A549 (cell line): ENCODE data around the gene SUMO2. TPM values are rescaled to one million over a fixed set of nuclear protein-coding genes. Genes with fewer than 3 reads are reported as not detected.
"Not testable (repeated sequence)": the region's sequence is repeated elsewhere in the genome, so short reads cannot be mapped to it uniquely, and the experiment has no call there.

Experiments
- ATAC-seq, 2 experiments: fragments of 200-7000 bp in 1 of 2; fragments of >200 bp in 1 of 2; cut with Nextera tagmentation in 1 of 2; cut with Tn5 transposase in 1 of 2; 3 replicates each; pipeline versions ENCODE4 v1.8.0 to v1.9.1; 2018 to 2020; ENCODE audit warnings: mild to moderate bottlenecking in 1 of 2, moderate library complexity in 1 of 2
- CTCF ChIA-PET: fragments of 300-600 bp; sonication (Branson Sonifier 250); formaldehyde crosslinking; extraction: SDS; loops from one replicate; lab custom pipeline; 2021; ENCODE audit warnings: antibody characterized with exemption, inconsistent platforms; lab: Yijun Ruan, JAX
- POLR2A ChIA-PET: fragments of 350-600 bp; formaldehyde crosslinking; extraction: SDS; loops from one replicate; lab custom pipeline; 2021; ENCODE audit warnings: antibody characterized with exemption, inconsistent platforms; lab: Yijun Ruan, JAX
- DNase-seq, 2 experiments: peaks; one replicate each; pipeline versions ENCODE4 v3.0.0 to v3.0.0-alpha.2; 2011 to 2016; ENCODE audit warnings: low read depth in 1 of 2, low spot score in 1 of 2
- FAIRE-seq: peaks from 2 replicates; lab custom pipeline; 2011; peaks lifted over from hg19 to GRCh38; lab: Jason Lieb, UNC
- H3K27ac ChIP-seq, 2 experiments: fragments of >200 bp; sonication (Bioruptor Twin); formaldehyde crosslinking; 3 replicates each; pipeline ENCODE4 v1.5.1; 2016 to 2017
- H3K4me1 ChIP-seq: fragments of >200 bp; sonication (Bioruptor Twin); formaldehyde crosslinking; 3 replicates; pipeline ENCODE4 v1.6.1; 2016
- H3K4me2 ChIP-seq: fragments of >200 bp; sonication (Bioruptor Twin); formaldehyde crosslinking; 3 replicates; pipeline ENCODE4 v1.6.1; 2016
- H3K4me3 ChIP-seq: fragments of >200 bp; sonication (Bioruptor Twin); formaldehyde crosslinking; 3 replicates; pipeline ENCODE4 v1.5.1; 2016
- H3K9me3 ChIP-seq: fragments of >200 bp; sonication (Bioruptor Twin); formaldehyde crosslinking; 3 replicates; pipeline ENCODE4 v1.6.1; 2016
- ATOH8 ChIP-seq: fragments of 250-450 bp; sonication (Bioruptor Pico); IDR thresholded peaks from 2 replicates; pipeline ENCODE4 v1.5.0; 2020; ENCODE audit warnings: low read depth, mild to moderate bottlenecking, moderate library complexity
- BHLHE40 ChIP-seq: IDR thresholded peaks from 2 replicates; pipeline ENCODE4 v1.6.1; 2012; ENCODE audit warnings: low read depth, low read length, inconsistent platforms
- CBX2 ChIP-seq: fragments of 200-600 bp; sonication (generic); IDR thresholded peaks from 2 replicates; pipeline ENCODE4 v1.6.1; 2016; ENCODE audit warnings: low read depth, mild to moderate bottlenecking, borderline replicate concordance
- CEBPB ChIP-seq, 2 experiments: fragments of >200 bp in 1 of 2; sonication (Bioruptor Twin) in 1 of 2; formaldehyde crosslinking in 1 of 2; IDR thresholded peaks; 2 replicates each; pipeline ENCODE4 v1.6.1; 2012 to 2016
- CHD4 ChIP-seq: fragments of 200-600 bp; sonication (generic); IDR thresholded peaks from 2 replicates; pipeline ENCODE4 v1.6.1; 2016; ENCODE audit warnings: antibody characterized with exemption, mild to moderate bottlenecking, borderline replicate concordance
- EHF ChIP-seq: fragments of 250-450 bp; sonication (Bioruptor Pico); IDR thresholded peaks from 2 replicates; pipeline ENCODE4 v1.5.0; 2020; ENCODE audit warnings: mild to moderate bottlenecking
- EHMT2 ChIP-seq: fragments of 200-600 bp; sonication (generic); IDR thresholded peaks from 2 replicates; pipeline ENCODE4 v1.6.1; 2016; ENCODE audit warnings: antibody characterized with exemption, low read depth, mild to moderate bottlenecking, moderate library complexity
- FOSL2 ChIP-seq, 2 experiments: fragments of 450-650 bp in 1 of 2; fragments of >200 bp in 1 of 2; sonication (Bioruptor Twin) in 1 of 2; formaldehyde crosslinking; IDR thresholded peaks; 2 replicates each; pipeline versions ENCODE4 v1.5.0 to v1.6.1; 2016 to 2020; ENCODE audit warnings: mild to moderate bottlenecking in 1 of 2, moderate library complexity in 1 of 2
- GATA3 ChIP-seq: IDR thresholded peaks from 2 replicates; pipeline ENCODE4 v1.6.1; 2012; ENCODE audit warnings: borderline replicate concordance
- HDAC2 ChIP-seq: fragments of 200-600 bp; sonication (generic); IDR thresholded peaks from 2 replicates; pipeline ENCODE4 v1.6.1; 2016
- HOXB5 ChIP-seq: fragments of 250-450 bp; sonication (Bioruptor Pico); IDR thresholded peaks from 2 replicates; pipeline ENCODE4 v1.5.0; 2020; ENCODE audit warnings: mild to moderate bottlenecking, moderate library complexity
- KDM1A ChIP-seq: fragments of 200-600 bp; sonication (generic); IDR thresholded peaks from 2 replicates; pipeline ENCODE4 v1.6.1; 2016; ENCODE audit warnings: low read depth, mild to moderate bottlenecking
- MAX ChIP-seq: IDR thresholded peaks from 2 replicates; pipeline ENCODE4 v1.6.1; 2012
- MAZ ChIP-seq: fragments of 150-350 bp; IDR thresholded peaks from 2 replicates; pipeline ENCODE4 v1.6.1; 2014; ENCODE audit warnings: antibody characterized with exemption, low read depth, low read length, borderline replicate concordance
- NFE2L2 ChIP-seq: fragments of 150-350 bp; conservative IDR thresholded peaks from 2 replicates; pipeline ENCODE4 v1.6.1; 2014; ENCODE audit warnings: low read length
- NR3C1 ChIP-seq: fragments of >200 bp; sonication (Bioruptor Twin); formaldehyde crosslinking; IDR thresholded peaks from 3 replicates; pipeline ENCODE4 v1.6.1; 2017
- POLR2AphosphoS2 ChIP-seq: conservative IDR thresholded peaks from 2 replicates; pipeline ENCODE4 v1.6.1; 2012; ENCODE audit warnings: low read length, improper control_type of control experiment, inconsistent platforms
- RNF2 ChIP-seq: fragments of 200-600 bp; sonication (generic); IDR thresholded peaks from 2 replicates; pipeline ENCODE4 v1.6.1; 2016; ENCODE audit warnings: low read depth, mild to moderate bottlenecking, antibody characterized with exemption, moderate library complexity, borderline replicate concordance
- TFCP2L1 ChIP-seq: fragments of 250-450 bp; sonication (Bioruptor Pico); IDR thresholded peaks from 2 replicates; pipeline ENCODE4 v1.5.0; 2021; ENCODE audit warnings: mild to moderate bottlenecking
- ZNF302 ChIP-seq: fragments of 250-450 bp; sonication (Bioruptor Pico); IDR thresholded peaks from 2 replicates; pipeline ENCODE4 v1.9.0; 2021; ENCODE audit warnings: inconsistent platforms, mild to moderate bottlenecking, moderate library complexity
- ZSCAN20 ChIP-seq: fragments of 250-450 bp; sonication (Bioruptor Pico); IDR thresholded peaks from 2 replicates; pipeline ENCODE4 v1.8.0; 2022; ENCODE audit warnings: mild to moderate bottlenecking, moderate library complexity
- WGBS: methylation state at CpG from one replicate; pipeline ENCODE4 v1.1.6; 2017; ENCODE audit errors: missing lambda C conversion rate; 5-methylcytosine and 5-hydroxymethylcytosine counted together
- polyA plus RNA-seq, 4 experiments: library from polyadenylated mRNA; depleted of rRNA in 3 of 4; stranded (reverse); fragments of >200 nt; fragmentation: RNase III in 1 of 4; extraction: RNeasy Plus Mini Kit Qiagen cat#74134 plus additional on column Dnase treatment in 1 of 4; gene quantifications; 2 replicates in 3 of 4; 3 replicates in 1 of 4; pipeline ENCODE4 v1.2.3, GENCODE V29; 2011 to 2017
- TF ChIP-seq, protein P1 (sequence below): fragments of >200 bp; sonication (Bioruptor Twin); formaldehyde crosslinking; IDR thresholded peaks from 3 replicates; pipeline ENCODE4 v1.5.1; 2016
- TF ChIP-seq, protein P2 (sequence below): IDR thresholded peaks from 2 replicates; pipeline ENCODE4 v1.6.1; 2012; ENCODE audit warnings: low read depth, borderline replicate concordance
- TF ChIP-seq, protein P3 (sequence below): IDR thresholded peaks from 2 replicates; pipeline ENCODE4 v1.6.1; 2012

Gene SUMO2
- polyA plus RNA-seq, 2 of the 4 experiments (the other 2 are of a cell fraction): 525 to 545 TPM

DNA sequence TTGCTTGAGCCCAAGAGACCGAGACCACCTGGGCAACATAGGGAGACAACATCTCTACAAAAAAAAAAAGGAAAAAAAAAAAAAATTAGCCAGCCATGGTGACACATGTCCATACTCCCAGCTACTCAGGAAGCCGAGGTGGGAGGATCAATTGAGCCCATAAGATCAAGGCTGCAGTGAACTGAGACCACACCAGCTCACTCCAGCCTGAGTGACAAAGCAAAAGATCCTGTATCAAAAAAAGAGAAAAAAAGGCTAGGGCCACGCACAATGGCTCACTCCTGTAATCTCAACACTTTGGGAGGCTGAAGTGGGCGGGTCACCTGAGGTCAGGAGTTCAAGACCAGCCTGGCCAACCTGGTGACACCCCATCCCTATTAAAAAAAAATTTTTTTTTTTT is 13.8 kb downstream of the SUMO2 start:
- H3K4me2 ChIP-seq: no peak overlapping the region
- FAIRE-seq: no peak
- H3K4me1 ChIP-seq: 0 out of 3 replicates have a peak, but pooled peaks cover 3% of the 10 kb centered on the region
- 88% methylated on average over 4 of the region's 4 CpGs for WGBS
- ATAC-seq: no peak
- CTCF ChIA-PET: interaction anchor here (0.6 to 15.3 kb wide), 13 partner anchors 9 to 1269 kb away, joined by 3 to 270 read pairs (median 5); partner anchors contain the start of genes ARMC7 and NT5C
- TF ChIP-seq MAX (no peak), ATOH8 (no peak), KDM1A (no peak), CBX2 (no peak), BHLHE40 (no peak), RNF2 (no peak), HDAC2 (no peak), TFCP2L1 (CRISPR knock-in tag) (no peak), MAZ (no peak), HOXB5 (CRISPR knock-in tag) (no peak), GATA3 (no peak)
- TF ChIP-seq, protein P1, sequence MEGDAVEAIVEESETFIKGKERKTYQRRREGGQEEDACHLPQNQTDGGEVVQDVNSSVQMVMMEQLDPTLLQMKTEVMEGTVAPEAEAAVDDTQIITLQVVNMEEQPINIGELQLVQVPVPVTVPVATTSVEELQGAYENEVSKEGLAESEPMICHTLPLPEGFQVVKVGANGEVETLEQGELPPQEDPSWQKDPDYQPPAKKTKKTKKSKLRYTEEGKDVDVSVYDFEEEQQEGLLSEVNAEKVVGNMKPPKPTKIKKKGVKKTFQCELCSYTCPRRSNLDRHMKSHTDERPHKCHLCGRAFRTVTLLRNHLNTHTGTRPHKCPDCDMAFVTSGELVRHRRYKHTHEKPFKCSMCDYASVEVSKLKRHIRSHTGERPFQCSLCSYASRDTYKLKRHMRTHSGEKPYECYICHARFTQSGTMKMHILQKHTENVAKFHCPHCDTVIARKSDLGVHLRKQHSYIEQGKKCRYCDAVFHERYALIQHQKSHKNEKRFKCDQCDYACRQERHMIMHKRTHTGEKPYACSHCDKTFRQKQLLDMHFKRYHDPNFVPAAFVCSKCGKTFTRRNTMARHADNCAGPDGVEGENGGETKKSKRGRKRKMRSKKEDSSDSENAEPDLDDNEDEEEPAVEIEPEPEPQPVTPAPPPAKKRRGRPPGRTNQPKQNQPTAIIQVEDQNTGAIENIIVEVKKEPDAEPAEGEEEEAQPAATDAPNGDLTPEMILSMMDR: no peak
- H3K4me3 ChIP-seq: no peak overlapping the region
- POLR2A ChIA-PET: interaction anchor here (0.7 kb wide), 3 partner anchors 30 to 296 kb away, joined by 3 to 4 read pairs (median 3); partner anchors contain the start of gene FDXR
- no peak overlapping the region for H3K27ac ChIP-seq
- no peaks in the 10 kb centered on the region for H3K9me3 ChIP-seq
- DNase-seq: no peak

DNA sequence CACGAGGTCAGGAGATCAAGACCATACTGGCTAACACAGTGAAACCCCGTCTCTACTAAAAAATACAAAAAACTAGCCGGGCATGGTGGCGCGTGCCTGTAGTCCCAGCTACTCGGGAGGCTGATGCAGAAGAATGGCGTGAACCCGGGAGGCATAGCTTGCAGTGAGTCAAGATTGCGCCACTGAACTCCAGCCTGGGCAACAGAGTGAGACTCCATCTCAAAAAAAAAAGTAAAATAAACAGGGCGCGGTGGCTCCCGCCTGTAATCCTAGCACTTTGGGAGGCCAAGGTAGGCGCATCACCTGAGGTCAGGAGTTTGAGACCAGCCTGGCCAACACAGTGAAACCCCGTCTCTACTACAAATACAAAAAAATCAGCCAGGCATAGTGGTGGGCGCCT is 18.2 kb downstream of the SUMO2 start:
- H3K9me3 ChIP-seq, H3K4me2 ChIP-seq, FAIRE-seq, H3K27ac ChIP-seq, H3K4me3 ChIP-seq, DNase-seq, ATAC-seq: not testable (repeated sequence)
- H3K4me1 ChIP-seq: peaks cover 12% of the 10 kb centered on the region
- WGBS: 94% methylated on average over 15 of the region's 15 CpGs
- TF ChIP-seq CEBPB (IDR thresholded peaks at IDR 0.05): peak in 1 of 2 experiments; percentile 16; a peak in 1 of 4 replicates
- ChIA-PET CTCF (interaction anchor here (1.0 to 15.3 kb wide), 7 partner anchors 9 to 95 kb away, joined by 3 to 270 read pairs (median 5); partner anchors contain the start of genes ARMC7 and NT5C), POLR2A (interaction anchor here (0.6 kb wide), 1 partner anchor 40 kb away, joined by 3 read pairs; no protein-coding TSS in a partner anchor)

- Histone ChIP-seq H3K4me3 (no peak overlapping the region), H3K4me2 (no peak overlapping the region)
- POLR2A ChIA-PET: interaction anchor here (0.7 to 1.4 kb wide), 2 partner anchors 9 kb away, joined by 6 to 11 read pairs; partner anchors contain the start of gene JPT1
- no peak for TF ChIP-seq ZSCAN20 (CRISPR knock-in tag)
- TF ChIP-seq EHF: no peak
- no peak for TF ChIP-seq CBX2
- TF ChIP-seq CHD4: no peak
- no peak for TF ChIP-seq EHMT2
- no peak for TF ChIP-seq ZNF302 (CRISPR knock-in tag)
- TF ChIP-seq TFCP2L1 (CRISPR knock-in tag): no peak
- TF ChIP-seq, protein P1: no peak
- TF ChIP-seq, protein P2, sequence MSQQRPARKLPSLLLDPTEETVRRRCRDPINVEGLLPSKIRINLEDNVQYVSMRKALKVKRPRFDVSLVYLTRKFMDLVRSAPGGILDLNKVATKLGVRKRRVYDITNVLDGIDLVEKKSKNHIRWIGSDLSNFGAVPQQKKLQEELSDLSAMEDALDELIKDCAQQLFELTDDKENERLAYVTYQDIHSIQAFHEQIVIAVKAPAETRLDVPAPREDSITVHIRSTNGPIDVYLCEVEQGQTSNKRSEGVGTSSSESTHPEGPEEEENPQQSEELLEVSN: no peak
- no peak for TF ChIP-seq FOSL2 (IDR thresholded peaks at IDR 0.05)
- no peak for TF ChIP-seq FOSL2 (CRISPR knock-in tag; IDR thresholded peaks at IDR 0.05)
- TF ChIP-seq, protein P3, sequence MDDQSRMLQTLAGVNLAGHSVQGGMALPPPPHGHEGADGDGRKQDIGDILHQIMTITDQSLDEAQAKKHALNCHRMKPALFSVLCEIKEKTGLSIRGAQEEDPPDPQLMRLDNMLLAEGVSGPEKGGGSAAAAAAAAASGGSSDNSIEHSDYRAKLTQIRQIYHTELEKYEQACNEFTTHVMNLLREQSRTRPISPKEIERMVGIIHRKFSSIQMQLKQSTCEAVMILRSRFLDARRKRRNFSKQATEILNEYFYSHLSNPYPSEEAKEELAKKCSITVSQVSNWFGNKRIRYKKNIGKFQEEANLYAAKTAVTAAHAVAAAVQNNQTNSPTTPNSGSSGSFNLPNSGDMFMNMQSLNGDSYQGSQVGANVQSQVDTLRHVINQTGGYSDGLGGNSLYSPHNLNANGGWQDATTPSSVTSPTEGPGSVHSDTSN: no peak
- no peak for TF ChIP-seq NR3C1
- no peak for TF ChIP-seq POLR2AphosphoS2
- TF ChIP-seq NFE2L2: no peak
- TF ChIP-seq, all 56 proteins: peak for 0
- WGBS: 80% methylated on average over 5 of the region's 5 CpGs
- FAIRE-seq: no peak
- H3K27ac ChIP-seq: no peak overlapping the region
- H3K9me3 ChIP-seq: no peaks in the 10 kb centered on the region
- DNase-seq: no peak
- no peak for ATAC-seq
- CTCF ChIA-PET: interaction anchor here (0.7 to 15.3 kb wide), 11 partner anchors 8 to 102 kb away, joined by 3 to 270 read pairs (median 4); partner anchors contain the start of gene ARMC7
- peaks cover 28% of the 10 kb centered on the region for H3K4me1 ChIP-seq
These were observed 19.7 kb downstream of the SUMO2 start for GRCh38 chr17:75163074-75163473.
